GM12865 (cell line): ENCODE measurements around the gene CST9.

Source experiments
- DNase-seq: peaks from one replicate; pipeline ENCODE4 v3.0.0; 2010; ENCODE audit warnings: low read depth
- H3K4me3 ChIP-seq: 2 replicates; pipeline ENCODE4 v1.5.1; 2011; ENCODE audit warnings: mild to moderate bottlenecking, low read depth, low read length, control low read depth
- CTCF ChIP-seq: IDR thresholded peaks from 2 replicates; pipeline ENCODE4 v1.5.1; 2011; ENCODE audit warnings: low read length, control low read depth, low read depth, inconsistent platforms; ENCODE audit not compliant: insufficient read depth; ENCODE audit errors: missing control alignments

The CST9 gene

GRCh38 chr20:23587631-23588030, 18.1 kb downstream of the CST9 start:
- H3K4me3 ChIP-seq, result no peak overlapping the region
- no peak for DNase-seq
- TF ChIP-seq CTCF, result no peak

GRCh38 chr20:23586735-23587525, 18.8 kb downstream of the CST9 start:
- H3K4me3 ChIP-seq, result no peak overlapping the region
- TF ChIP-seq CTCF, result no peak
- DNase-seq, result no peak

- H3K4me3 ChIP-seq, result no peak overlapping the region
- TF ChIP-seq CTCF, result no peak
- no peak for DNase-seq
These were observed 19.6 kb downstream of the CST9 start for GRCh38 chr20:23585808-23586734.

- no peak for TF ChIP-seq CTCF
- no peak for DNase-seq
- H3K4me3 ChIP-seq, result no peak overlapping the region
These were observed 20.3 kb downstream of the CST9 start for GRCh38 chr20:23585449-23585807.

GRCh38 chr20:23584434-23585199, 21.1 kb downstream of the CST9 start:
- no peak overlapping the region for H3K4me3 ChIP-seq
- TF ChIP-seq CTCF, result no peak
- no peak for DNase-seq

GRCh38 chr20:23583526-23583925, 22.2 kb downstream of the CST9 start:
- no peak for TF ChIP-seq CTCF
- DNase-seq, result no peak
- no peak overlapping the region for H3K4me3 ChIP-seq
